Sigmoid colon (tissue), 4 donors: ENCODE measurements around the gene TCOF1.

Experiments
- EP300 ChIP-seq, 4 donors: sonication (generic); formaldehyde crosslinking; IDR thresholded peaks; one replicate each; pipeline ENCODE4 v1.6.1; 2017; ENCODE audit warnings: antibody characterized with exemption in 4 of 4
- POLR2A ChIP-seq, 2 donors: fragments of 450-650 bp; IDR thresholded peaks; one replicate each; pipeline ENCODE4 v1.6.1; 2016; ENCODE audit warnings: antibody characterized with exemption in 2 of 2, mild to moderate bottlenecking in 2 of 2, moderate library complexity in 2 of 2
- POLR2AphosphoS5 ChIP-seq, 4 donors: sonication (generic); formaldehyde crosslinking; IDR thresholded peaks; one replicate each; pipeline ENCODE4 v1.6.1; 2017; ENCODE audit warnings: antibody characterized with exemption in 4 of 4
- TF ChIP-seq, protein P1 (sequence below), 4 experiments: fragments of 450-650 bp in 3 of 4; fragments of 200-600 bp in 1 of 4; IDR thresholded peaks; one replicate each; pipeline ENCODE4 v1.5.1; 2016 to 2019; ENCODE audit warnings: antibody characterized with exemption in 4 of 4, mild to moderate bottlenecking in 3 of 4, moderate library complexity in 2 of 4

DNA sequence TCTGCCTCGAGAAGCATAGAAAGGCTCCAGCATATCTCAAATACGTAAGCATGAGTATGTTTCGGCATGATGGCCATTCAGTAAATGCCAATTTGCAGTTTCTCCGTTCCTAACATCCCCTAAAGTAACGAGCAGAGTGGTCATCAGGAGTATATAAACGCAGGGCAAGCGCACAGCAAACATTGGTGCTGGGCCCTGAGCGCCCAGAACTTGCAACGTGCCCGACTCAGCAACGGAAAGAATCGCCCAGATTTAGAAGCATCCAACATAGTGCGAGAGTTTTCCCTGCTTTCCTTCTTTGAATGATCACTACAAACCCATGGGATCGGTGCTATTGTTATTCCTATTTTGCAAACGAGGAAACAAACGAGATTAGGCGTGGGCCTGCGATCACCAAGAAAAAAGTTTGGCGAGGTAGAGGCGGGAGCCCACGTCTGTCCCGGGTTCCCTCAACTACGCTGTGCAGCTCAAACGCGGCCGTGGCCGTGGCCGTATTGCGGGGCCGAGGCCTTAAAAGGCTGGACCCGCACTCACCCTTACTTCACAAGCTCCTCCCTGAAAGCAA lies 91.5 kb downstream of the TCOF1 start:
- TF ChIP-seq, protein P1, sequence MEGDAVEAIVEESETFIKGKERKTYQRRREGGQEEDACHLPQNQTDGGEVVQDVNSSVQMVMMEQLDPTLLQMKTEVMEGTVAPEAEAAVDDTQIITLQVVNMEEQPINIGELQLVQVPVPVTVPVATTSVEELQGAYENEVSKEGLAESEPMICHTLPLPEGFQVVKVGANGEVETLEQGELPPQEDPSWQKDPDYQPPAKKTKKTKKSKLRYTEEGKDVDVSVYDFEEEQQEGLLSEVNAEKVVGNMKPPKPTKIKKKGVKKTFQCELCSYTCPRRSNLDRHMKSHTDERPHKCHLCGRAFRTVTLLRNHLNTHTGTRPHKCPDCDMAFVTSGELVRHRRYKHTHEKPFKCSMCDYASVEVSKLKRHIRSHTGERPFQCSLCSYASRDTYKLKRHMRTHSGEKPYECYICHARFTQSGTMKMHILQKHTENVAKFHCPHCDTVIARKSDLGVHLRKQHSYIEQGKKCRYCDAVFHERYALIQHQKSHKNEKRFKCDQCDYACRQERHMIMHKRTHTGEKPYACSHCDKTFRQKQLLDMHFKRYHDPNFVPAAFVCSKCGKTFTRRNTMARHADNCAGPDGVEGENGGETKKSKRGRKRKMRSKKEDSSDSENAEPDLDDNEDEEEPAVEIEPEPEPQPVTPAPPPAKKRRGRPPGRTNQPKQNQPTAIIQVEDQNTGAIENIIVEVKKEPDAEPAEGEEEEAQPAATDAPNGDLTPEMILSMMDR (IDR thresholded peaks at IDR 0.05), result no peak
- TF ChIP-seq POLR2A (IDR thresholded peaks at IDR 0.05), result no peak
- no peak for TF ChIP-seq POLR2AphosphoS5 (IDR thresholded peaks at IDR 0.05)
- no peak for TF ChIP-seq EP300 (IDR thresholded peaks at IDR 0.05)
